Epidermal melanocyte (primary cell): ENCODE results near the gene ACTN1.

Source experiments
- DNase-seq: peaks from one replicate; pipeline ENCODE4 v3.0.0; 2011; ENCODE audit warnings: low spot score; ENCODE audit not compliant: insufficient read length

The ACTN1 gene

GRCh38 chr14:68937471-68938270 is 41.4 kb downstream of the ACTN1 start:
- DNase-seq: no peak

DNA sequence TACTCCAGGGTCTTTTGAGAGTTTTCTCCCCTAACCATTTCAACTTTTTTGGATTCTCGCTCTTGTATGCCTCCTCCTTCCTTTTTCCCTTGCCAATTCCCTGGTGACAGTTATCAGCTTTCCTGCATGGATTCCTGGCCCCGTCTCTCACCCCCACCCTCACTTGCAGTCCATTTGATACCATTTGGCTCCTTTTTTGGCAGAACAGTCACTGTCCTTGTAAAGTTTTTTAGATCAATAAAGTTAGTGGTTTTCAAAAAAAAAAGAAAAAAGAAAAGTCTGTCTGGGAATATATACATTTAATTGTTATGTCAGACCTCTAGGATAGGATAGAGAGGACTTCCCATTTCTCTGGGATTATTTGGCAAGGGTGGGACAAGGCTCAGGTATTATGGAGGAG is 42.1 kb downstream of the ACTN1 start:
- DNase-seq: no peak

GRCh38 chr14:68936476-68936875 is 42.6 kb downstream of the ACTN1 start:
- DNase-seq: no peak

- DNase-seq: no peak
Measured at GRCh38 chr14:68935761-68936214, 43.3 kb downstream of the ACTN1 start.

- no peak for DNase-seq
Measured at GRCh38 chr14:68934066-68934465, 45.0 kb downstream of the ACTN1 start.

- no peak for DNase-seq
Measured at GRCh38 chr14:68932686-68933085, 46.4 kb downstream of the ACTN1 start.

DNA sequence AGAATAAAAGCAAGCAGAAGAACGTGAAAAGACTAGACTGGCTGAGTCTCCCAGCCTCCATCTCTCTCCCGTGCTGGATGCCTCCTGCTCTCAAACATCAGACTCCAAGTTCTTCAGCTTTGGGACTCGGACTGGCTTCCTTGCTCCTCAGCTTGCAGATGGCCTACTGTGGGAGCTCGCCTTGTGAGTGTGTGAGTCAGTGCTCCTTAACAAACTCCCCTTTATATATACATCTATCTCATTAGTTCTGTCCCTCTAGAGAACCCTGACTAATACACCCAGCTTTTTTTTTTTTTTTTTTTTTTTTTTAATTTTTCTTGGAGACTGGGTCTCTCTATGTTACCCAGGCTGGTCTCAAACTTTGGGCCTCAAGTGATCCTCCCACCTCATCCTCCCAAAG is 46.9 kb downstream of the ACTN1 start:
- no peak for DNase-seq

DNA sequence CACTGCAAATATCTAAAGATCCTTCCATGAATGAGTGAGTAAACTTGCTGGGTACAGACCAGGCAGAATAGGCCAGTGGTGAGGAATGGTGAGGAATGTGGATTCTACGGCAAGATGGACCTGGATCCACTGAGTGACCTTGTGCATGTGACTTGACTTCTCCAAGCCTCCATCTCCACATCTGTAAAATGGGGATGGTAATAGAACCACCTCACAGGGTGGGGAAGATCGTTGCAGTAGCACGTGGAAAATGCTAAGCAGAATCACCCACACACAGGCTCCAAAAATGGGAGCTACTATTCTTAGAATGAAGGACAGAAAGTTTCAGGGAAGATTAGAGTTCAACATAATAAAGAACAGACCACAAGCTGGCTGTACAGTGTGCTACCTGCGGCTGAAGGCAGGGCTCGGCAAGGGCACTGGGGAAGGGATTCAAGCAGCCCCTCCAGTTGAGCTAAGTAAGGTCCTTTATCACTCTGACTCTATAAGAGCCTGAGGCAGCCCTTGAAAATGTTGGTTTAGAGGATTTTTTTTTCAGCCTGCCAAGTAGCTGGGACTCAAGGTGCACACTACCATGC is 47.5 kb downstream of the ACTN1 start:
- DNase-seq: no peak

DNA sequence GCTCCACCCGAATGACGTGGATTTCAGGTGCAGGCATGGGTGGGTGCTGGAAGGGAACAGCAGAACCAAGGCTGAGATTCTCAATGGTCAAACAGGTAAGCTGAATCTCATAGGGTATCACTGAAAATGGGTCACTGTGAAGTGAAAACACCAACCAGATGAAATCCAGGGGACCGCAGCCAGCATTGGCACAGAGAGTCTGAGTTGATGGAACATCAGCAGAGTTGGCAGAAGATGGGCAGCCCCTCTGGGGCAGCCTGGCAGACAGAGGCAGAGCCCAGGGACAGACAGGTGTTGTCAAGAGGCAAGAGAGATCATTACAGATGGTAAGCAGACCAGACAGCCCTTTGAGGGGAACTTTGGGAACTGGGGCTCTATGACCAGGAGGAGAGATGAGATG is 48.0 kb downstream of the ACTN1 start:
- DNase-seq: no peak

- DNase-seq: no peak
Measured at GRCh38 chr14:68929623-68930307, 49.3 kb downstream of the ACTN1 start.

DNA sequence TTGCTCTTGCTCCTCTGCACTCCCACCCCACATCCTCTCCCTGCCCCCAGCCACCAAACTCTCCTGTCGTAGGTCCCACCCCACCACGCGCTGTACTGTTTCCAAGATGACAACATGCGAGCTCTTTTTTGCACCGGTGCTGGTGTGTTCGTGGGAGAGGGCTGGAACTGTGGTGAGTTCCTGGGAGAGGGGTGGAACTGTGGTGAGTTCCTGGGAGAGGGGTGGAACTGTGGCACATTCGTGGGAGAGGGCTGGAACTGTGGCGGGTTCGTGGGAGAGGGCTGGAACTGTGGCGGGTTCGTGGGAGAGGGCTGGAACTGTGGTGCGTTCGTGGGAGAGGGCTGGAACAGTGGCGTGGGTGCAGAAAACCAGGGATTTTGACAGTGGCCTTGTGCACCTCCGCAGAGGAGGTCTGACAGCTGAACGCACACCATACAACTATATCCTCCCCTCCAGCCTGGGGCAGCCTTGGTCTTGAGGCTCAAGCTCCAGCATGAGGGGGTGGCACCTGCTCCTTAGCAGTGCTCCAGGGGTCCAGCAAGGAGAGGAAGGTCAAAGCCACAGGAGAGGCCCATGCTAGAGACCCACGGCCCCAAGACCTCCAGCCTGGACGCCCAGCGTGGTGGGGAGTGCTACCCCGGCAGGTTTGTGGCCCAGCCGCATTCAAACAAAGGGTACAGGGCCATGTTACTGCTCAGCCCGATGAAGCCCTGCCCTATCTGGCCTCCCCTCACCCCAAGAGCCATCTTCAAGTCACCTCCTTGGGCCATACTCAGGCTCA is 50.1 kb downstream of the ACTN1 start:
- DNase-seq: no peak

DNA sequence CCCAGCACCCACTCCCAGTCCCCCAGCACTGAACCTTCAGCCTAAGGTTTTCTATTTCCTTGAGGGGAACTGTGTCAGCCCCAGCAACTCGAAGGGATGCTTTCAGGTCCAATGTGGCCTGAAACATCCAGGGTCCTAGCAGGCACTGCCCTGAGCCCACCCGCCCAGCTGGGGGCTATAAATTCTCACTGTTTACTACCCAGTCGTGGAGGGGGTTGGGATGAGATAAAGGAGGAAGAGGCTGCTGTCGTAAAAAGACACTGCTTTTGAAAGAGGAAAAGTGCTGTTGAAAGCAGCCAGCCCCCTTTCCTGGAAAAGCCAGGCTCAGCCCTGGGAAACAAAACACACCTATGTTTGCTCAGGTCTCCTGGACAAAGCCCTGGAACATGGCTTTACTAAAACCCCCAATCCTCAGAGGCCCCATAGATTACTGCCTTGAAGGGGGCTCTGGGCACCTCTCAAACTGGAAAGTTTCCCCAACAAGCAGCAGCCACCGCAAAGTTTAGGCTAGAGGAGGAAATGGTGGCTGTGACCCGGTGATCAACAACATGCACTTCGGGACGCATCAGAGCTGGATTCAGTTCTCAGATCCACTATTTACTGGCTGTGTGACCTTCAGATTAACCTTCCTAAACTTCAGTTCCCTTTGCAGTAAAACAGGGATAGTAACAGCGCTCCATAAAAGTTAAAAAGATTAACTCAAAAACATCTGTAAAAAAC is 51.0 kb downstream of the ACTN1 start:
- DNase-seq: no peak

DNA sequence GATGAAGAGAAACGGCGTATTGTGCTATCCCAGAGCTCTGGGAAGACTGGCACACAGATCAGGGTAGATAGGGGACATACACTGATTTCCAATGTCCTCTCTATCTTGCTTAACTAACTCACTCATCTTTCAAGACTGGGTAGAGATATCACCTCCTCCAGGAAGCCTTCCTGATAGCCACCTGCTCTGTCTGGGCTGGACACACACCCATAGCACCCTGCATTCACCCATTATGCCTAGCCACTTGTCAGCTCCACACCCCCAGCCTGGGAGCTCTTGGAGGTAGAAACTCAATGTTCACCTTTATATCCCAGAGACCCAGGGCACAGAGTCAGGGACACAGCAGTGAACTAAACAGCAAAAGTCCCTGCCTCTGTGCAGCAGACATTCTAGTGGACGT is 52.0 kb downstream of the ACTN1 start:
- no peak for DNase-seq

GRCh38 chr14:68926236-68926635 is 52.9 kb downstream of the ACTN1 start:
- DNase-seq: no peak

- DNase-seq: no peak
Measured at GRCh38 chr14:68925373-68925772, 53.7 kb downstream of the ACTN1 start.

DNA sequence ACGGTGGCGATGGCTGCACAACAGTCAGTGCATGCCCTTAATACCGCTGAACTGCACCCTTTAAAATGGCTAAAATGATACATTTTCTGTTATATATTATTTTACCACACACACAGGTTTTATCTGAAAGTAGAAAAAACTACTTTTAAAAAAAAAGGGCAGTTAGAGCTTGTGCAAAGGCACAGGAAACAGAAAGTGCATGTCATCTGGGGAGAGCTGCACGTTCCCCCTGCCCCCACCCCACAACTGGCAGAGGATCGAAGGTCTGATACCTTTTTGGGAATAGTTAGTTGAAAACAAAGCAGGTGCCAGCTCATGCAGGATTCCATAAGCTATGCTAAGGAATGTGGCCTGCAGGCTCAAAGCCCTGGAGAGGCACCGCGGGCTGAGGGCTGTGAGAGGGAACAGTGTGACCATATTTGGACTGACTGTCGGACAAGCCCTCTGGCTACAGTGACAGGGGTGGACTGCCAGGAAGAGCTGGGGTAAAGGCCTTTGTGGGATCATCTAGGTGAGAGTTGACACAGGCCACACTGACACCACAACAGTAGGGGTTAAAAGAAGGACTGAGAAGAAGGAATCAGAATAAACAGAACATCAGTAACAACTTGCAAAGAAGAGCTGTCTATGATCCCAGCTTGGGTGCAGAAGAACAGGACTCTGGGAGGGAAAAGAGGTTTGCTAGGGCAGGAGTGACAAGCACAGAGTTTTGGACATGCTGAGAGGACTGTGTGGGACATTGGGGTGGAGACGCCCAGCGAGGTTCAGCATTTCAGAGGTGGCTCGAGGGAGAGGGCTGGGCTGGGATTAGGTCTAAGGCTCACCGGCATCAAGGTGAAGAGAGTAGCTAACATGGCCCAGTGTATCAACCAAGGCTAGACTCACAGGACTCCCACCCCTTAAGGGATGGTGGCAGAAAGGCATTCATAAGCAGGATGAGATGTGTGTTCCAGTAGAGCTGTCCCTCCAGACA is 54.6 kb downstream of the ACTN1 start:
- DNase-seq: no peak

DNA sequence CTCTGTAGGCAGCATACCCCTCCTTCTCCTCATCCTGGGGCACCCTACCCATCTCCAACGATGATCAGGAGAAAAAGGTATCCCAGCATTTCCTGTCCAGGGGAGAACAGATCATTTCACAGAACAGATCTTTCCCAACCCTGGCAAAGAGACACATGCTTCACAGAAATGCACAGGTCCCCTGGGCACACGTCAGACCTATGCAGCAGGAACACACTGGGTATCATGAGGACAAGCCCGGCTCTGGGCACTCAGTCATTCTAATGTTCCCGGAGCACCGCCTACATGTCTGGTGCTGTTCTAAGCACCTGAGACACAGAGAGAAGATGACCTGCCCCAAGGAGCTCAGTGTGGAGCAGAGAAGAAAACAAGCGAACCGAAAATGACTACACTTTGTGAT is 56.2 kb downstream of the ACTN1 start:
- DNase-seq: no peak

DNA sequence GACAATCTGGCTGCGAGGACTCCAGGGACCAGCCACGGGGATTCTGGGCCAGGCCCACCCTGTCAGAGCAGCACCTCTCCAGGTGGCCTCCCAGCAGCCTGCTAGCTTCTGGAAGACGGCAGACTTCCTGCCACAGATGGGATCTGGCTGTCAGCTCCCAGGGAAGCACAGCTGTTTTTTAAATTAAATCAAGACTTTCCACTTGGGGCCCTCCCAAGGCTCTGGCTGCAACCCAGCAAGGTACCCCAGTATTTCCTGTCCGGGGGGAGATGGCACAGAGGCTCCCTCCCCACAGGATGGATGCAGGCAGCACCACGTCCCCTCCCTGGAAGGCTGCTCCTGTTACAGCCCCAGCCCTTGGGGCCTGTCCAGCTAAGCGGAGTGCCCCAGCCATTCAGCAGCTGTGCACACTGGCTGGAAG is 56.9 kb downstream of the ACTN1 start:
- no peak for DNase-seq

GRCh38 chr14:68921666-68922065 is 57.4 kb downstream of the ACTN1 start:
- no peak for DNase-seq

- DNase-seq: no peak
Measured at GRCh38 chr14:68921049-68921448, 58.1 kb downstream of the ACTN1 start.
